HG02970 (cell line): ENCODE data around the gene GNL2.
"Not testable (repeated sequence)": the region's sequence is repeated elsewhere in the genome, so short reads cannot be mapped to it uniquely, and the experiment has no call there.

Experiments
- ATAC-seq: cut with Tn5 transposase; IDR thresholded peaks from one replicate; pipeline ENCODE4 v1.9.1; 2021; ENCODE audit warnings: mild to moderate bottlenecking, moderate library complexity, moderate number of reproducible peaks; ENCODE audit not compliant: unreplicated experiment, low FRiP score

GNL2 gene

GRCh38 chr1:37519613-37520012, 76.1 kb downstream of the GNL2 start:
- no peak for ATAC-seq

- not testable (repeated sequence) for ATAC-seq
These were observed 76.8 kb downstream of the GNL2 start for GRCh38 chr1:37518929-37519328.

GRCh38 chr1:37518241-37518640, 77.5 kb downstream of the GNL2 start:
- not testable (repeated sequence) for ATAC-seq

GRCh38 chr1:37517569-37517968, 78.2 kb downstream of the GNL2 start:
- ATAC-seq, result no peak
